MM.1S (cell line): ENCODE results near the gene NLRP9.

Experiments used
- DNase-seq: peaks from one replicate; pipeline ENCODE4 v3.0.0-alpha.2; 2015
- H2AFZ ChIP-seq: fragments of 300-600 bp; sonication (generic); 2 replicates; pipeline ENCODE4 v1.6.0; 2016; ENCODE audit warnings: antibody characterized with exemption, low read length
- H3F3A ChIP-seq: fragments of 300-600 bp; sonication (generic); 2 replicates; pipeline ENCODE4 v1.6.1; 2016; ENCODE audit warnings: mild to moderate bottlenecking, antibody characterized with exemption, low read length, moderate library complexity, mixed read lengths; ENCODE audit not compliant: insufficient read depth
- H3K27ac ChIP-seq: fragments of 300-600 bp; sonication (generic); 2 replicates; pipeline ENCODE4 v1.5.1; 2016; ENCODE audit warnings: mild to moderate bottlenecking, low read length
- H3K27me3 ChIP-seq: fragments of 300-600 bp; sonication (generic); replicated peaks from 2 replicates; pipeline ENCODE4 v1.6.0; 2016; ENCODE audit warnings: low read length; ENCODE audit not compliant: insufficient read depth
- H3K36me3 ChIP-seq: fragments of 300-600 bp; sonication (generic); replicated peaks from 2 replicates; pipeline ENCODE4 v1.6.1; 2016; ENCODE audit warnings: mild to moderate bottlenecking, low read length, mixed read lengths; ENCODE audit not compliant: insufficient read depth
- H3K4me1 ChIP-seq: fragments of 300-600 bp; sonication (generic); 2 replicates; pipeline ENCODE4 v1.6.1; 2016; ENCODE audit warnings: low read length, mixed read lengths
- H3K4me2 ChIP-seq: fragments of 300-600 bp; sonication (generic); 2 replicates; pipeline ENCODE4 v1.6.0; 2016; ENCODE audit warnings: low read depth, low read length
- H3K4me3 ChIP-seq: fragments of 300-600 bp; sonication (generic); 2 replicates; pipeline ENCODE4 v1.5.1; 2016; ENCODE audit warnings: low read length, mixed read lengths
- H3K79me2 ChIP-seq: fragments of 300-600 bp; sonication (generic); 2 replicates; pipeline ENCODE4 v1.6.1; 2016; ENCODE audit warnings: mixed run types, low read length, mixed read lengths
- H3K9ac ChIP-seq: fragments of 300-600 bp; sonication (generic); 2 replicates; pipeline ENCODE4 v1.6.1; 2016; ENCODE audit warnings: low read length, mixed read lengths
- H3K9me2 ChIP-seq: fragments of 300-600 bp; sonication (generic); replicated peaks from 2 replicates; pipeline ENCODE4 v1.6.1; 2016; ENCODE audit warnings: mild to moderate bottlenecking, low read length, mixed read lengths; ENCODE audit not compliant: insufficient read depth
- H3K9me3 ChIP-seq: fragments of 300-600 bp; sonication (generic); replicated peaks from 2 replicates; pipeline ENCODE4 v1.6.1; 2016; ENCODE audit warnings: mild to moderate bottlenecking, low read length, mixed read lengths; ENCODE audit not compliant: insufficient read depth
- H4K20me1 ChIP-seq: fragments of 300-600 bp; sonication (generic); 2 replicates; pipeline ENCODE4 v1.6.1; 2016; ENCODE audit warnings: mild to moderate bottlenecking, low read length, moderate library complexity, mixed read lengths; ENCODE audit not compliant: insufficient read depth
- CTCF ChIP-seq: fragments of 300-600 bp; sonication (generic); IDR thresholded peaks from 2 replicates; pipeline ENCODE4 v1.5.1; 2016; ENCODE audit warnings: antibody characterized with exemption, low read length, mixed read lengths
- EZH2 ChIP-seq: fragments of 300-600 bp; sonication (generic); optimal IDR thresholded peaks from 2 replicates; pipeline ENCODE3; 2017; ENCODE audit warnings: low read depth, mild to moderate bottlenecking, antibody characterized with exemption, low read length, mixed read lengths
- EZH2phosphoT487 ChIP-seq: fragments of 300-600 bp; sonication (generic); IDR thresholded peaks from 2 replicates; pipeline ENCODE4 v1.6.1; 2018; ENCODE audit warnings: antibody characterized with exemption, low read length

The NLRP9 gene

GRCh38 chr19:55697698-55698097, 40.5 kb downstream of the NLRP9 start:
- H3K9me2 ChIP-seq: no peaks in the 10 kb centered on the region
- no peak overlapping the region for H2AFZ ChIP-seq
- H4K20me1 ChIP-seq: no peaks in the 10 kb centered on the region
- H3K27ac ChIP-seq: no peak overlapping the region
- H3K4me3 ChIP-seq: no peak overlapping the region
- H3K27me3 ChIP-seq: no peaks in the 10 kb centered on the region
- no peaks in the 10 kb centered on the region for H3K79me2 ChIP-seq
- no peaks in the 10 kb centered on the region for H3K9me3 ChIP-seq
- no peaks in the 10 kb centered on the region for H3F3A ChIP-seq
- H3K4me2 ChIP-seq: no peak overlapping the region
- TF ChIP-seq EZH2 (no peak), EZH2phosphoT487 (no peak), CTCF (no peak)
- H3K4me1 ChIP-seq: no peaks in the 10 kb centered on the region
- DNase-seq: no peak
- H3K9ac ChIP-seq: no peak overlapping the region
- 0 out of 2 replicates have a peak, but pooled peaks cover 2% of the 10 kb centered on the region for H3K36me3 ChIP-seq

DNA sequence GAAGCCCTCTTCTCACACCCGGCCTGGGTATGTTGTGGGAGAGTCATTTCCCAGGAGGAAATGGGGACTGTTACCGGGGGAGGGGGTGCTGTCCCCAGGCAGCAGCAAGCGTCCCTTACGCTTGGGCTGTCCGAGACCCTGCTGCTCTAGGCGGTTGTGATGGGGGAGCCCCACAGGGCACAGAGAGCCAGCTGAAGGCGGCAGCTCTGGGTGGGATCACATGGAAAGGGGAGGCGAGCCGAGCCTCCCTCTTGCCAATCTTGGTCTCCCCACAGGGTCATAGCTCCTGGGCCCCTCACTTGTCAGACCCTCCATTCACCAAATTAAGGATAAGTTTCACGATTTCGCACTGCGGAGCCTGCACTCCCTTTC, 41.1 kb downstream of the NLRP9 start:
- Histone ChIP-seq H3K4me2 (no peak overlapping the region), H3K27me3 (no peaks in the 10 kb centered on the region), H3F3A (no peaks in the 10 kb centered on the region), H3K36me3 (0 out of 2 replicates have a peak, but pooled peaks cover 2% of the 10 kb centered on the region), H3K9ac (no peak overlapping the region), H2AFZ (no peak overlapping the region), H3K79me2 (no peaks in the 10 kb centered on the region), H3K4me3 (no peak overlapping the region), H3K27ac (no peak overlapping the region), H3K4me1 (no peaks in the 10 kb centered on the region), H3K9me3 (no peaks in the 10 kb centered on the region), H3K9me2 (no peaks in the 10 kb centered on the region), H4K20me1 (no peaks in the 10 kb centered on the region)
- no peak for DNase-seq
- TF ChIP-seq CTCF: no peak
- TF ChIP-seq EZH2: no peak
- no peak for TF ChIP-seq EZH2phosphoT487

DNA sequence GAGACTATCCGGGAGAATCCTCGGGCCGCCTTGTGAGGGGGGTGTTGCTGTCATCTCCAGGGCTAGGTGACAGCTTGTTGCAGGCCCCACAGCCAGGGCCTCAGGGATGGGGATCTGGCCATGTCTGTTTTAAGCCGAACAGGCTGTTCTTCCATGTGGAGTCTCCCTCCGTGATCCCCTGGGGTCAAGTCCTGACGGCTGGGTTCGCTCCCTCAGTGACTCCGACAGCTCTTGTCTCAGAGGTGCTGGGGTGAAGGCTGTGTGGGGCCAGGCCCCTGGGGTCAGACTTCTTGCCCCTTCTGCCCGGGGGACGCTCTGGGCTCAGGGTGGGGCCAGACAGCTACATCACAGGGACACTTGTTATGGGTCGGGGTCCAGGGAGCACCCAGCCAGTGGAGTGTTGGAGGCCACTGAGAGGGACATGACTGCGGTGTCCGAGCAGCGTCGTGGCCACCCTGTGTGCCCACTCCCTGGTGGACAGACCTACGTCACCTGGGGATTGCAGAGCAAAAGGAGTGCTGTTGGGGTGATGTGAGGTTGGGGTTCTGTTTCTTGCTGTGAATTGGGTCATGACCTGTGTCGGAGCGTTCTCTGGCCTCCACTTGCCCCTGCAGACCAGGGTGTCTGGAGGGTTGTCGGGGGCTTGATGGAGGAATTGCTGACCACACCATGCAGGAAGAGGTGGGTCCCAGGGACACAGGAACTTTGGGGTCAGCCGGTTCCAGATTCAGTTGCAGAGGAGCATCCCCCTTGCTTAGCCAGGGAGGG, 41.7 kb downstream of the NLRP9 start:
- Histone ChIP-seq H3K9ac (no peak overlapping the region), H2AFZ (no peak overlapping the region), H3K36me3 (0 out of 2 replicates have a peak, but pooled peaks cover 1% of the 10 kb centered on the region), H3F3A (no peaks in the 10 kb centered on the region), H3K27me3 (no peaks in the 10 kb centered on the region), H3K4me1 (no peaks in the 10 kb centered on the region), H4K20me1 (no peaks in the 10 kb centered on the region), H3K9me3 (no peaks in the 10 kb centered on the region), H3K27ac (no peak overlapping the region), H3K9me2 (no peaks in the 10 kb centered on the region), H3K4me2 (no peak overlapping the region), H3K4me3 (no peak overlapping the region), H3K79me2 (no peaks in the 10 kb centered on the region)
- DNase-seq: no peak
- TF ChIP-seq CTCF (no peak), EZH2phosphoT487 (no peak), EZH2 (no peak)
